Measurements from ENCODE around the gene LIME1. TPM values are rescaled to one million over a fixed set of nuclear protein-coding genes. Genes with fewer than 3 reads are reported as not detected.

The LIME1 gene
- total RNA-seq, 1 donor from 2014 or later: 1.4 TPM

DNA sequence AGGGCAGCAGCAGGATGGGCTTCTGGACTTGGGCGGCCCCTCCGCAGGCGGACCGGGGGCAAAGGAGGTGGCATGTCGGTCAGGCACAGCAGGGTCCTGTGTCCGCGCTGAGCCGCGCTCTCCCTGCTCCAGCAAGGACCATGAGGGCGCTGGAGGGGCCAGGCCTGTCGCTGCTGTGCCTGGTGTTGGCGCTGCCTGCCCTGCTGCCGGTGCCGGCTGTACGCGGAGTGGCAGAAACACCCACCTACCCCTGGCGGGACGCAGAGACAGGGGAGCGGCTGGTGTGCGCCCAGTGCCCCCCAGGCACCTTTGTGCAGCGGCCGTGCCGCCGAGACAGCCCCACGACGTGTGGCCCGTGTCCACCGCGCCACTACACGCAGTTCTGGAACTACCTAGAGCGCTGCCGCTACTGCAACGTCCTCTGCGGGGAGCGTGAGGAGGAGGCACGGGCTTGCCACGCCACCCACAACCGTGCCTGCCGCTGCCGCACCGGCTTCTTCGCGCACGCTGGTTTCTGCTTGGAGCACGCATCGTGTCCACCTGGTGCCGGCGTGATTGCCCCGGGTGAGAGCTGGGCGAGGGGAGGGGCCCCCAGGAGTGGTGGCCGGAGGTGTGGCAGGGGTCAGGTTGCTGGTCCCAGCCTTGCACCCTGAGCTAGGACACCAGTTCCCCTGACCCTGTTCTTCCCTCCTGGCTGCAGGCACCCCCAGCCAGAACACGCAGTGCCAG lies 39.7 kb upstream of the LIME1 start, which contains the start of gene TNFRSF6B:
TNFRSF6B (plus strand) TSS at position 25 of the 729 bp plus-strand sequence; CDS start at position 141, 116 bp downstream.
- DNase-seq (ENCODE audit: low read depth in 2 of 2): peak; percentile 27 to 42

DNA sequence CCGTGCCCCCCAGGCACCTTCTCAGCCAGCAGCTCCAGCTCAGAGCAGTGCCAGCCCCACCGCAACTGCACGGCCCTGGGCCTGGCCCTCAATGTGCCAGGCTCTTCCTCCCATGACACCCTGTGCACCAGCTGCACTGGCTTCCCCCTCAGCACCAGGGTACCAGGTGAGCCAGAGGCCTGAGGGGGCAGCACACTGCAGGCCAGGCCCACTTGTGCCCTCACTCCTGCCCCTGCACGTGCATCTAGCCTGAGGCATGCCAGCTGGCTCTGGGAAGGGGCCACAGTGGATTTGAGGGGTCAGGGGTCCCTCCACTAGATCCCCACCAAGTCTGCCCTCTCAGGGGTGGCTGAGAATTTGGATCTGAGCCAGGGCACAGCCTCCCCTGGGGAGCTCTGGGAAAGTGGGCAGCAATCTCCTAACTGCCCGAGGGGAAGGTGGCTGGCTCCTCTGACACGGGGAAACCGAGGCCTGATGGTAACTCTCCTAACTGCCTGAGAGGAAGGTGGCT lies 39.1 kb upstream of the LIME1 start:
- peak in 1 of 2 donors; percentile 12 for DNase-seq (ENCODE audit: low read depth in 2 of 2)

DNA sequence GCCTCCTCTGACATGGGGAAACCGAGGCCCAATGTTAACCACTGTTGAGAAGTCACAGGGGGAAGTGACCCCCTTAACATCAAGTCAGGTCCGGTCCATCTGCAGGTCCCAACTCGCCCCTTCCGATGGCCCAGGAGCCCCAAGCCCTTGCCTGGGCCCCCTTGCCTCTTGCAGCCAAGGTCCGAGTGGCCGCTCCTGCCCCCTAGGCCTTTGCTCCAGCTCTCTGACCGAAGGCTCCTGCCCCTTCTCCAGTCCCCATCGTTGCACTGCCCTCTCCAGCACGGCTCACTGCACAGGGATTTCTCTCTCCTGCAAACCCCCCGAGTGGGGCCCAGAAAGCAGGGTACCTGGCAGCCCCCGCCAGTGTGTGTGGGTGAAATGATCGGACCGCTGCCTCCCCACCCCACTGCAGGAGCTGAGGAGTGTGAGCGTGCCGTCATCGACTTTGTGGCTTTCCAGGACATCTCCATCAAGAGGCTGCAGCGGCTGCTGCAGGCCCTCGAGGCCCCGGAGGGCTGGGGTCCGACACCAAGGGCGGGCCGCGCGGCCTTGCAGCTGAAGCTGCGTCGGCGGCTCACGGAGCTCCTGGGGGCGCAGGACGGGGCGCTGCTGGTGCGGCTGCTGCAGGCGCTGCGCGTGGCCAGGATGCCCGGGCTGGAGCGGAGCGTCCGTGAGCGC lies 38.5 kb upstream of the LIME1 start:
- peak in 1 of 2 donors; percentile 5 for DNase-seq (ENCODE audit: low read depth in 2 of 2)

DNA sequence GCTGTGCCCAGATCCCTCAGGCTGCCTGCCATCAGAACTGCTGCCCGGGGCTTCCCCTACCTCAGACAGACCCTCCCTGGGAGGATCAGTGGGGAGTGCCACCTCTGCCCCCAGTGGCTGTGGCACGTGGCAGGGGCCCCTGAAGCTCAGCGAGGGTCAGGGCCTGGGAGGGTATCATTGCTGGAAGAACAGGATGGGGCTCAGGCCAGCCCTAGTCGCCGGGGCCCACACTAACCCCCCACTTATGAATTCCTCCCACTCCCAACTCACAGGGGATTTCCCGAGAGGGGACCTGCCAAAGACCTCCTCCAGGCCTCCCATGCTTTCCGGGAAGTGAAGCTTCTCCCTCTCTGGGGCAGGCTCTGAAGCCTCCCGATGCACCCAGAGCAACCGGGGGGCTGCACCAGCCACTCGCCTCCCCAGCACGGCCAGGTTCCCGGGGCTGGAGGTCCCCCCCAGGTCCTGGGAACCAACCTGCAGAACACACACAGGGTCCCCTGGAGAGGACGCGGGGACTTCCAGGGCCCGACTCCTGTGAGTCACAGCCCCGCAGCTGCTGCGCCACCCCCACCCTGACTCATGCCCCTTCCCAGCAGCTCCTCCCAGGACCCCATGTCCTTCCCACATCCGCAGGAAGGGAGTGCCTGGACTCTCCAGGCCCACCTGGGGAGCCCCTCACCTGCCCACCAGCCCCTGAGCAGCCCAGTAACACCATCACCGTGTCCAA lies 37.6 kb upstream of the LIME1 start:
- peak; percentile 83 to 91 for DNase-seq (ENCODE audit: low read depth in 2 of 2)

DNA sequence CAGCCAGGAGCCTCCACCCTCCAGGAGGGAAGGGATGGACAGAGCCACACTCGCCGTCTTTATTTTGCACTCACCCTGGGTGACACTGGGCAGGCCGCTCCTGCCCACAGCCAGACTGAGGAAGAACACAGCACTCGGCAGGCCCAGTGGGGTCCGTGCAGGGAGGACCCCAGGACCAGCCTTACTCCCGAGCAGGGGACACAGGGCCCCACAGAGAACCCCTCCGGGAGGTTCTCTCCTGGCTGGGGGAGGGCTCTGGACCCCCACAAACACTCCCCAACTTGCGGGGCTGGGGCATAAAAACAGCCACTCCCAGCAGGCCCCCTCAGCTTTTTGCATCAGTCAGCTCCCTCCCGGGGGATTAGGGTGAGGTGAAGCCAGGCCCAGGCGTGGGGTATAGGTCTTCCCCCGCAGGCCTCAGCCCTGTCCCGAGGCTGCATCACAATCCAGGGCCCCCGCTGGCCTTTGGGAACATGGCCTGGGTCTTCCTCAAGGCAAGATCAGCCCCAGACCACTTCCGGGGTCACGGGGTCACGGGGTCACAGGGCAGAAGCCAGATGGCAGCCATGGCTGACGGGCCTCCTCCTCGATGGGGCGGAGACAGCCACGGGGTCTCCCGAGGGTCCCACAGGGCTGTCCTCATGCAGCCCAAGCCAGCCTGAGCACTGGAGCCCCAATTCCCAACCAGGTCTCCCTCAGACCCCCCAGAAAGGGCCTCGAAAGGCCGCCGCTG lies 36.8 kb upstream of the LIME1 start:
- peak in 1 of 2 donors; percentile 1 for DNase-seq (ENCODE audit: low read depth in 2 of 2)

DNA sequence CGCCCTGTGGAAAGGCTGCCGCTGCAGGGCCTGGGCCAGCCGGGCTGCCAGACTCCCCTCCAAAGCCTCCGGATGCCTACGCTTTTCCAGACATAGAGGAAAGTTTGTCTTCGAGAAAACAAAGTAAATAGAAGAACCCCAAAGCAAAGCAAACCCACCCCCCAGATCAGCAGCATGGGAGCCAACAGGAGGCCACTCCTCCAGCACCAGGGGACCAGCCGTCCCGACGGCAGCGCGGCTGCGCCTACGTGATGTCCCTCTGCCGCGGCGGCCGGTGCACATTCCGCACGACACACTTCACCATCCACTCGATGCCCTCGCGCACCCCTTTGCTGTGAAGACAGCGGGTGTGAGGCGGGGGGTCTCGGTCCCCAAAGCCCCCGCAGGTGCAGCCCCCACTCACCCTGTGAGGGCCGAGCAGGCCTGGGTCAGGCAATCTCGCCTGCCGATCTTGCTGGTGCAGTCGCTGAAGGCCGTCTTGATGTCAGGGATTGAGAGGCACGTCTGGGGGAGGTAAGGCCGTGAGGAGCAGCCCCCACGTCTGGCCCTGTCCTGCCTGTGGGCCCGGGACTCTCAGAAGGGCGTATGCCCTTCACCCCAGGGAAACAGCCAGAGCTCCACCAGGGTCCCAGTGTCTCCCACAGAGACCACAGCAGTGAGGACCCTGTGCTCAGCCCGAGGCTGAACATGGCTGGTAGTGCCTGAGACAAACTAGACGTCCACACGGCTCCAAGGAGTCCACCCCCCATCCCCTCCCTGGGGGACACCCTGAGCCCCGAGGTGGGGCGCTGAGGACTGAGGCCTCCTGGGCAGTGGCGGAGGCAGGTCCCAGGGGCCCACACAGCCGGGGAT lies 36.0 kb upstream of the LIME1 start:
- peak in 1 of 2 donors; percentile 0 for DNase-seq (ENCODE audit: low read depth in 2 of 2)

DNA sequence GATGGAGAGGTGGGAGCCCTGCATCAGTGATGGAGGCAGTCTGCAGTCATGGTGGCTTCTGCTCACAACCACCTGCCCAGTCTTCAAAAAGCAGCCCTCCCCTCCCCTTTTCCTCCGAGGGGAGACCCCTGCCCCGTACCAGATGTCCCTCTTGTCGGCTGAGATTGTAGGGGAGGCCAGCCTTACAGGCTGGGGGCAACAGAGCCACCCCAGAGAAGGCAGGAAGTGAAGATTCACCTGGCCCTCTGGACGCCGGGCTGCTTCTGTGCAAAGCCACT lies 35.5 kb upstream of the LIME1 start:
- DNase-seq (ENCODE audit: low read depth in 2 of 2): peak in 1 of 2 donors; percentile 2

DNA sequence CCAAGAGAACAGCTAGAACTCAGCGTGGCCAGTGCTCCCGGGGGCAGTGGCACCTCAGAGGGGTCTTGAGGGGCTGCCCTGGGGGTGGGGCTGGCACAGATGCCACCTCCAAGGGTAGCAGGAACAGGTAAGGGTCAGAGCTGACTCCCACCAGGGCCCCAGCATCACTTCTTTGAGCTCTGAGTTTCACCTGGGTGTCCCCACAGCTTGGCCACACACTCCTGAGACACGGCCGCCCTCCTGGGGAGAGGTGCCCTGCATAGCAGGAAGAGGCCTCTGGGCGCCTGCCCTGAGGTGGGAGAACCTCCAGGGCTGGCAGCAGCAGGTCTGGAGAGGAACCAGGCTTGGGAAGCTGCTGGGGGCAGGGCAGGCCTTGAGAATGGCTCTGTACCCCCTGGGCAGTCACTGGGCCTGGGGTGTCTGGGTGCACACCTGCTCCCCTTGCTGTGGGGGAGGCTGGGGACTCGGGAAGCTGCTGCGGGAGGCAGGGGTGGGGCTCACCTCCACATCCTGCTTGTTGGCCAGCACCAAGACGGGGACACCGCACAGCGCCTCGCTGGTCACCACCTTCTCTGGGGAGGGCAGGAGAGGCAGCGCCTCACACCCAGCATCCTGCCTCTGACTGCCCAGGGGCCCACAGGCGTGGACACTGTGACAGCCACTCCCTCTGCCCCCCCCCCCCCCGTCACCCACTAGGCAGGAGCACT lies 35.0 kb upstream of the LIME1 start:
- DNase-seq (ENCODE audit: low read depth in 2 of 2): peak in 1 of 2 donors; percentile 3

DNA sequence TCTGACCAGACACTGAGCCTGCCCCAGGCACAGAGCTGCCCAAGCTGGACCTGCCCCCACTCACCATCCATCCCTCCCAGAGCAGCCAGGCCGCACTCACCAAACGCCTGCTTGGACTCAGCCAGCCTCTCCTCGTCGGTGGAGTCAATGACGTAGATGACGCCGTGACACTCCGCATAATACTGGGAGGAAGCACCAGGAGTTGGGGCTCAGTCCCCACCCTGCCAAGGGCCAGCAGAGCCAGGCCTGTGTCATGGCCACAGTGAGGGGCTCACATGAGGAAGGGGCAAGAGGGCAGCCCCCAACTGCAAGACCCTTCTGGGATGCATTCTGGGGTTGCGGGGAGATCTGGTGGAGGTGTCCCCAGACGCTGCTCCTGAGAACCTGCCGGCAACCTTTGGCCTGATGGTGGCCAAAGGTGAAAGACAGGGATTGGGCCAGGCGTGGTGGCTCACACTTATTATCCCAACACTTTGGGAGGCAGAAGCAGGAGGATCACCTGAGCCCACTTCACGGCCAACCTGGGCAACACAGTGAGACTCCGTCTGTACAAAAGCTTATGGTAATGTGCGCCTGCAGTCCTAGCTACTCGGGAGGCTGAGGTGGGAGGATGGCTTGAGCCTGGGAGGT lies 34.3 kb upstream of the LIME1 start:
- peak in 1 of 2 donors; percentile 2 for DNase-seq (ENCODE audit: low read depth in 2 of 2)

DNA sequence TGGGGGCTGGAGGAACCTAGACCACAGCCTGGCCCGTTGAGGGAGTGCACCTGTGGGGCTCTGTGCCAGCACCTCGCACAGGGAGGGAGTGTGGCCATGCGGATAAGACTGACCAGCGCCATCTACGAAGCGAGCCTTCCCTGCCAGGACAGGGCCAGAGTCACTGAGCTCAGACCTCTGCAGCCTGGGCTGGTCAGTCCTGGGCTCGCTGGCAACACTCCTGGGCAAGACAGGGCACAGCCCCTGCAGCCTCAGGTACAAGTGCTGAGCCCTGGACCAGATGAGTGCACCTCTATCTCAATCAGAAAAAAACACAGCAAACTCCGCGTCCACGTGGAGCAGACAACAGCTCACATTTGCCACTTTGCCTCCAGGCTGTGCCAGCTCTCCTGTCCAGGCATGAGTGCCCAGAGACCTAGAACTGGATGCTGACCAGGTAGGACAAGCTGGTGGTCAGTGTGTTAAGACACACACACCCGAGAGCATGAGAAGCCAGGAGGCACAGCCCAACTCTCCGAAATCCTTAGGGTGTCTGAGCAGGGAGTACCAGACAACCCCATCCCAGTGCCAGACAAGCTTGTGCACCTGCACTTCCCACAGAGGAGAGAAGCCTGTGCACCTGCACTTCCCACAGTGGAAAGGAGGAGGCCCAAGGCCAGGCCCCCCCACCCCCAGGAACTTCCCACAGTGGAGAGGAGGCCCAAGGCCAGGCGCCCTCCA lies 33.6 kb upstream of the LIME1 start:
- DNase-seq (ENCODE audit: low read depth in 2 of 2): no peak

DNA sequence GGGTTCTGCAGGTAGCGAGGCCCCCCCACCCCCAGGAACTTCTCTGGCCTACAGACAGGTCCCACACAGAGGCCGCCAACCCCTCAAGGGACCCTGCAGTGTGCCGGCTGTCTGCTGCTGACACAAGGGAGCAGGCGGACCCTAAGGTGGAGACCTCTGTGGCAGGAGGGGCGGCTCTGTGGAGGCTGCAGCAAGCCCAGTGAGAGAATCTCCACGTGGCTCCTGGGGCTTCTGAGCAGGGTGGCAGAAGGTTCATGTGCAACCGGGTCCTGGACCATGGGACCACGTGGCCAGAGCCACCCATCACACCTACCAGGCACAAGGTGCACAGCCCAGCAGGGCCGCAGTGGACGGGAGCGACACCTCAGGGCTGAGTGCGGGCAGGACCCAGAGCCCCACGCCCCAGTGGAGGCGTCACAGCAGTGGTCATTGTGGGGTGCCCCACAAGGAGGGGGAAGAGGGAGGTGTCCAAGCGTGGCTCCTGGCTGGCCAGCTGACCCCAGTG lies 32.9 kb upstream of the LIME1 start:
- no peak for DNase-seq (ENCODE audit: low read depth in 2 of 2)

DNA sequence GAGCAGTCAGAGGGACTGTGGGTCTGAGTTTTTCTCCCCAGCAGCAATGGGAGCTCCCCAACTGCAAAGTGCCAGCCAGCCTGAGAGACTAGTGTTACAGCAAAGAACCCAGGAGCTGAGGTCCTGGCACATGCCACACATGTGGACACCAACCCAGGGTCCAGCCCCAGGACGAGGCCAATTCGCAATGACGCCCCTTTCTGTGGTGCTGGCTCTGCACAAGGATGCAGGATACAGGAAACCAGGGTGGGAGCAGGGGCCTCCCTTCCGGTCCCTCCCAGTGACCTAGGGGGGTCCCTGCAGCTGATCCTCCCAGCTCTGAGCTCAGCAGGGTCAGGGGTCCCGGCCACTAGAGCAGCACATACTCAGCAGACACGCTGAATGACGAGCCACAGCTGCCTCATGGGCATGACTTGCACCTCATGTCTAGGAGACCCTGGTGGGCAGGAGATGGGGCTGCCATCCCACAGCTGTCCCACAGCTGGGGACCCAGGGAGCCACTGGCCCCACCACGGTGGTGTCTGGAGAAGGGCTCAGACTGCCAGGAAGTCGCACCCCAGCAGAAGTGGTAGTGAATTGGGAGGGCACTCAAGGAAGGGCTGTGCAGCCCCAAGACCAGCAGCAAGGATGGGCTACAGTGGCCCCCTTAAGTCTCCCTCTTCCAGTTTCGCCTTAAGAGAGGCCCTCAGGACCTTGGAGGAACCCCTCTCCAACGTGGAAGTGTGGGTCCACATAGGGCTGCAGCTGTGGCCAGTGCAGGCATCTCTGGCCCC lies 32.3 kb upstream of the LIME1 start:
- DNase-seq (ENCODE audit: low read depth in 2 of 2): peak in 1 of 2 donors; percentile 0

DNA sequence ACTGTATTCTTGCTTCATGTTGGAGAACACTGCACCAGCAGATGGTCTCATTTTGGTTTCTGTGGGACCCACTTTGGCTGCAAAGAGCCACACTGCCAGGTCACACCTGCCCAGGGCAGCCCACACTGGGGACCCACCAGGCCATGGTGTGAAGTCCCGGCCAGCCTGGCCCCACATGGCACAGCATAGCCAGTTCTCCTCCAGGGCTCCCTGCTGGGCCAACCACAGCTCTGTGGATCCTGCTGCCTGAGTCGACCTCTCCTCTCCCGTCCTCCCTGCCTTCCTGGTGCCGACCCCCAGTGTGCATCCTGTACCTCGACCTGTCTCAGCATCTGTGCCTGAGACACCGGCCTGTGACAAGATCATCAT lies 31.7 kb upstream of the LIME1 start:
- DNase-seq (ENCODE audit: low read depth in 2 of 2): peak in 1 of 2 donors; percentile 0

DNA sequence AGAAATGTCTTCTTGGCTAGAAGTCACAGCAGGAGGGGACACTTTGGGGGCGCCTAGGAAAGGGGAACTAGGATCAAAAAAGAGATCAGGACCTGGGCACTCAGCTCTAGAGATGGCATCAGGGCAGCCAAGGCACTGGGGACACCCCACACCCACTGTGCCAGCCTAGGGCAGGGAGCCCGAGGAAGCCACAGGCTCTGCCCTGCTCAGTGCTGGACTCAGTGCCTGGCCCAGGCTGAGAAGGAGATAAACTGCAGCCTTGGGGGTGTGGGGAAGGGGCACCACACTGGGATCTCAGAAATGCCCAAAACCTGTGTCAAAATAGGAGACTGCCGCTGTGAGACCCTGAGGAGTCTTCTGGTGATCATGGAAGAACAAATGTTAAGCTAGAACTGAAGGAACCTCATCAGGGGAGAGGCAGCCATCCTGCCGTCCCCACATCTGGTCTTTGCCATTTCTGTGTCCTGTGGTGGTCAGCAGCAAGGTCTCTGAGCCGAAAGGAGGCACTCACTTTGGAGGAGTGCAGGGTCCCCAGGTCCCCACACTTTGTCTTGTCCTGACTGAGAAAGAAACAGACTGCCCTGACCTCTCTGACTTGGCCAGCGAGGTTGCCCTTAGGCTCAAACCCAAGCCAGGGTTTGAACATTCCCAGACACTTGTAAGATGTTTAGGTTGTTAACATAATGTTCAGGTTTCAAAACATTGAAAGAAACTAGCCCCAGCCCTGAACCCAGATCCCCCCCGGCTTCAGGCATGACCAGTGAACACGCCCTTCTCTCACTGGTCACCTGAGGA lies 31.0 kb upstream of the LIME1 start:
- no peak for DNase-seq (ENCODE audit: low read depth in 2 of 2)

DNA sequence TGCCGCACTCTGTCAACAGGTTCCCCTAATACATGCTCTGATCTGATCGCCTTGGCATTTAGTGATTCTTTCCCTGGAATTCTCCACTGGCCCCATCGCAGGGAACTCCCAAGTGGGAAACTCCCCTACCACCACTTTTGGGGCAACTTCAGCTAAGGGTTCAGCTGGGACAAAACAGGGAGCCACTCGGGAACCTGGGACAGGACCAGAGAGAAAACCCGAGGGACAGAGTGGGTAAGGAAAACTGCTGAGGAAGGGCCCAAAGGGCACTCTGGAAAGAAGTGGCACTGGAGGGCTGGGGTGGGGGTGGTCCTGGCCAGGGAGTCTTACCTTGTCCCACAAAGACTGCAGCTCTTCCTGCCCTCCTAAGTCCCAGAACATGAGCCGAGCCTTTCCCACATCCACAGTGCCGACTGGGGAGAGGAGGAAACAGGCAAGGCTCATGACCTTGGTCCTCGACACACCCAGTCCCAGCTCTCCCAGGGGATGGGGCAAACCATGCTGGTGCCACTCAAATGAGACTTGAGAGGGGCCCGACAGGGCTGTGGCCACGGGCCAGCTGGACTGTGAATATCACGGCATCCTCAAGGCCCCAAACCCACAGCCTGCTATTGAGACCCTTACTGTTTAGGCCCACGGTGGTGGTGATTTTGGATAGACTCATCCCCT lies 30.3 kb upstream of the LIME1 start:
- peak in 1 of 2 donors; percentile 1 for DNase-seq (ENCODE audit: low read depth in 2 of 2)

DNA sequence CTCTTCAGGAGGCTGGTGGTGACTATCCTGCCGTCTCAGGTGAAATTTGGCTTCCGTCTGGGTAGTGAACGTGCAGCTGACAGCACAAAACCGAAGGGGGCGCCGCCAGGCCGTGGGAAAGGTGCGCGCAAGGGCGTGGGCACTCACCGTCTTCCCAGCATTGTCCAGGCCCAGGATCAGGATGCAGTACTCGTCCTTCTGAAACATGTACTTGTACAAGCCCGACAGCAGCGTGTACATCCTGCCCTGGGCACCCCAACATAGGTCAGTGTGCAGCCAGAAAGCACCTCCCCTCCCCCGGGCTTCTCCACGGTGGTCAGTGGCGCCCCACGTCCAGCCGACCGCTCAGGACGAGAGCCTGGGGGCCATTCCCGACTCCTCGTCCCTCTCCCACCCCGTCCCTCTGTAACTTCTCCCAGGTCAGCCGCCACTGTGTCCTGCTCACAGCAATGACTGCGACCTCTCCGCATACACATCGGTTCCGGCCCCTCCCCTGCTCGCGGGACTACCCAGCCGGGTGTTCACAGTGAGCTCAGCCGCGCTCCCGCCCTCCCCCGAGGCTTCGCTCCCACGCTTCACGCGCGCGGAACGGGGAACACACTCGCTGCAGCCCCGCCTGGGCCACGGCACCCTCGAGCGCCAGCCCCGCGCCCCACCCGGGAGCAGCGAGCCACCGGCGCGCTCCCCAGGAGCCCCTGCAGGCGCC lies 29.5 kb upstream of the LIME1 start:
- DNase-seq (ENCODE audit: low read depth in 2 of 2): peak; percentile 64 to 72

All from lung microvascular endothelial cell (primary cell).